ENCODE measurements around the gene S100A5. TPM values are rescaled to one million over a fixed set of nuclear protein-coding genes. Genes with fewer than 3 reads are reported as not detected.

The S100A5 gene
- total RNA-seq, 2 donors from 2014 or later = not detected

GRCh38 chr1:153547560-153548551 lies 7.1 kb upstream of the S100A5 start:
- no peaks in the 10 kb centered on the region for H3K27me3 ChIP-seq
- ATAC-seq (no peak), DNase-seq (no peak)
- peaks cover 43% of the 10 kb centered on the region for H3K4me1 ChIP-seq
- WGBS, 2 donors = 82 to 93% methylated on average over 14 to 19 of the region's 19 CpGs
- H3K36me3 ChIP-seq (replicated peaks in 1 of 2; ENCODE audit: insufficient read depth in 1 of 2, low read depth in 2 of 2) = no peaks in the 10 kb centered on the region
- no peak overlapping the region for H3K4me3 ChIP-seq
- no peaks in the 10 kb centered on the region for H3K9me3 ChIP-seq
- intact Hi-C loops (cut with DNase I) = no loop called here
- no peak overlapping the region for H3K27ac ChIP-seq
- TF ChIP-seq POLR2A (IDR thresholded peaks at IDR 0.05) (no peak), CTCF (IDR thresholded peaks at IDR 0.05) (no peak)

GRCh38 chr1:153546796-153547559 lies 6.2 kb upstream of the S100A5 start:
- ATAC-seq = no peak
- Histone ChIP-seq H3K36me3 (replicated peaks in 1 of 2; ENCODE audit: insufficient read depth in 1 of 2, low read depth in 2 of 2) (no peaks in the 10 kb centered on the region), H3K27me3 (no peaks in the 10 kb centered on the region), H3K9me3 (no peaks in the 10 kb centered on the region), H3K4me3 (no peak overlapping the region), H3K4me1 (peaks cover 43% of the 10 kb centered on the region), H3K27ac (no peak overlapping the region)
- TF ChIP-seq POLR2A (IDR thresholded peaks at IDR 0.05) = no peak
- no peak for TF ChIP-seq CTCF (IDR thresholded peaks at IDR 0.05)
- 71 to 81% methylated on average over 9 to 14 of the region's 14 CpGs for WGBS, 2 donors
- intact Hi-C loops (cut with DNase I) = no loop called here
- DNase-seq = no peak

- no peak for ATAC-seq
- WGBS, 2 donors = 84 to 92% methylated on average over 8 of the region's 8 CpGs
- Histone ChIP-seq H3K36me3 (replicated peaks in 1 of 2; ENCODE audit: insufficient read depth in 1 of 2, low read depth in 2 of 2) (no peaks in the 10 kb centered on the region), H3K27ac (no peak overlapping the region), H3K4me1 (peaks cover 43% of the 10 kb centered on the region), H3K4me3 (no peak overlapping the region), H3K9me3 (no peaks in the 10 kb centered on the region), H3K27me3 (no peaks in the 10 kb centered on the region)
- TF ChIP-seq POLR2A (IDR thresholded peaks at IDR 0.05) (no peak), CTCF (IDR thresholded peaks at IDR 0.05) (no peak)
- DNase-seq = no peak
- intact Hi-C loops (cut with DNase I) = no loop called here
Measured at GRCh38 chr1:153546371-153546770, 5.6 kb upstream of the S100A5 start.

GRCh38 chr1:153545067-153546055 lies 4.6 kb upstream of the S100A5 start, which contains the start of gene S100A4:
TSS of gene S100A4 (minus strand) at chr1:153545806. CDS start at chr1:153544794, 1,012 bp downstream.
- Histone ChIP-seq H3K27ac (peak within 1 kb of the TSS; percentile 51 to 71 (median 56)), H3K36me3 (replicated peaks in 1 of 2; ENCODE audit: insufficient read depth in 1 of 2, low read depth in 2 of 2) (no peaks in the 10 kb centered on the region), H3K9me3 (no peaks in the 10 kb centered on the region), H3K4me3 (no peak within 1 kb of the TSS), H3K4me1 (peaks cover 43% of the 10 kb centered on the region), H3K27me3 (no peaks in the 10 kb centered on the region)
- 41 to 53% methylated on average over 13 to 19 of the region's 19 CpGs for WGBS, 2 donors
- peak; percentile 93 for ATAC-seq
- peak; percentile 89 to 98 (median 95) for DNase-seq
- intact Hi-C loops (cut with DNase I) = no loop called here
- TF ChIP-seq CTCF (IDR thresholded peaks at IDR 0.05) = peak in 1 of 7 experiments; percentile 11
- peak in 2 of 3 donors; percentile 51 to 69 for TF ChIP-seq POLR2A (IDR thresholded peaks at IDR 0.05)

All from body of pancreas (tissue), 4 donors.